Lower leg skin (tissue), 4 donors: ENCODE measurements around the gene KCNA2. TPM values are rescaled to one million over a fixed set of nuclear protein-coding genes. Genes with fewer than 3 reads are reported as not detected.

ENCODE experiments used
- DNase-seq, 2 donors: peaks; one replicate each; pipeline ENCODE4 v3.0.0-alpha.2; 2019; ENCODE audit warnings: low spot score in 2 of 2
- H3K4me3 ChIP-seq: fragments of 200-600 bp; sonication (generic); 2 replicates; pipeline ENCODE4 v1.5.1; 2017; ENCODE audit warnings: mild to moderate bottlenecking, low read depth; ENCODE audit not compliant: poor library complexity, severe bottlenecking
- POLR2A ChIP-seq, 2 donors: fragments of 450-650 bp; IDR thresholded peaks; one replicate each; pipeline ENCODE4 v1.6.1; 2016 to 2017; ENCODE audit warnings: antibody characterized with exemption in 2 of 2, mild to moderate bottlenecking in 1 of 2, moderate library complexity in 1 of 2
- WGBS, 2 donors: methylation state at CpG; one replicate each; pipeline ENCODE4 v1.1.5; 2018; 5-methylcytosine and 5-hydroxymethylcytosine counted together
- intact Hi-C: fragments of 100-400 bp; cut with DNase I; formaldehyde crosslinking; loops from one replicate; pipeline ENCODE4 v1.15.0; 2023; ENCODE audit warnings: low total_unique reads
- total RNA-seq, 4 donors: library from RNA; depleted of rRNA; stranded (reverse); fragments of >200 nt; gene quantifications; one replicate each; pipeline ENCODE4 v1.1.0, GENCODE V29; 2016
- TF ChIP-seq, protein P1 (sequence below), 3 donors: fragments of 450-650 bp; IDR thresholded peaks; one replicate each; pipeline ENCODE4 v1.5.1; 2016; ENCODE audit warnings: antibody characterized with exemption in 3 of 3, mild to moderate bottlenecking in 3 of 3, moderate library complexity in 2 of 3

Gene KCNA2
- total RNA-seq, 4 donors from 2014 or later = 0.65 to 0.88 TPM; not detected in 2

DNA sequence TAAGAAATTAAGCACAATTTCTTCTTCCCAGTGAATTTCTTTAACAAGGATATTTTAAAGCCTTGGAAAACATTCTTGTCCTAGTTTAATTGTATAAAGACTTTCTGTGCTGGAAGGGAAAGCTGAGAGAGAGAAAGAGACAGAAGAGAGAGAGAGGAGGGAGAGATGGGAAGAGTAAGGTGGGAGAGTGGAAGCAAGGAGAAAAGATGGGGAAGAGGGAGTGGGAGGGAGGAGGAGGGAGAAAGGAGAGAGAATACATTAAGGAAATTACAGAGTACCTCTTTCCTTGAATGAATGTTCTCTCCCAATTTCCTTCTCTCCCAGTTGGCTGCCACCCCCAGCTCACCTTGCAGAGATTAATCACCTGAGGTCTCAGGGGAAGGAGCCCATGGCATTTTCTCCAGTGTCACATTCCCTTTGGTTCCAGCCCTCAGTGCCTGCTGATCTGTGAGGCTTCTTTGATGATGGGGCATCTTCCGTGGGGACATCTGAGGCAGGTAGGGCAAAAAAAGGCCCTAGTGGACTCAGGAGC is 54.8 kb downstream of the KCNA2 start:
- DNase-seq = no peak
- H3K4me3 ChIP-seq = no peak overlapping the region
- 75 to 80% methylated on average over 1 of the region's 1 CpG for WGBS, 2 donors
- intact Hi-C loops = no loop called here
- TF ChIP-seq, protein P1, sequence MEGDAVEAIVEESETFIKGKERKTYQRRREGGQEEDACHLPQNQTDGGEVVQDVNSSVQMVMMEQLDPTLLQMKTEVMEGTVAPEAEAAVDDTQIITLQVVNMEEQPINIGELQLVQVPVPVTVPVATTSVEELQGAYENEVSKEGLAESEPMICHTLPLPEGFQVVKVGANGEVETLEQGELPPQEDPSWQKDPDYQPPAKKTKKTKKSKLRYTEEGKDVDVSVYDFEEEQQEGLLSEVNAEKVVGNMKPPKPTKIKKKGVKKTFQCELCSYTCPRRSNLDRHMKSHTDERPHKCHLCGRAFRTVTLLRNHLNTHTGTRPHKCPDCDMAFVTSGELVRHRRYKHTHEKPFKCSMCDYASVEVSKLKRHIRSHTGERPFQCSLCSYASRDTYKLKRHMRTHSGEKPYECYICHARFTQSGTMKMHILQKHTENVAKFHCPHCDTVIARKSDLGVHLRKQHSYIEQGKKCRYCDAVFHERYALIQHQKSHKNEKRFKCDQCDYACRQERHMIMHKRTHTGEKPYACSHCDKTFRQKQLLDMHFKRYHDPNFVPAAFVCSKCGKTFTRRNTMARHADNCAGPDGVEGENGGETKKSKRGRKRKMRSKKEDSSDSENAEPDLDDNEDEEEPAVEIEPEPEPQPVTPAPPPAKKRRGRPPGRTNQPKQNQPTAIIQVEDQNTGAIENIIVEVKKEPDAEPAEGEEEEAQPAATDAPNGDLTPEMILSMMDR (IDR thresholded peaks at IDR 0.05) = no peak
- TF ChIP-seq POLR2A (IDR thresholded peaks at IDR 0.05) = no peak

DNA sequence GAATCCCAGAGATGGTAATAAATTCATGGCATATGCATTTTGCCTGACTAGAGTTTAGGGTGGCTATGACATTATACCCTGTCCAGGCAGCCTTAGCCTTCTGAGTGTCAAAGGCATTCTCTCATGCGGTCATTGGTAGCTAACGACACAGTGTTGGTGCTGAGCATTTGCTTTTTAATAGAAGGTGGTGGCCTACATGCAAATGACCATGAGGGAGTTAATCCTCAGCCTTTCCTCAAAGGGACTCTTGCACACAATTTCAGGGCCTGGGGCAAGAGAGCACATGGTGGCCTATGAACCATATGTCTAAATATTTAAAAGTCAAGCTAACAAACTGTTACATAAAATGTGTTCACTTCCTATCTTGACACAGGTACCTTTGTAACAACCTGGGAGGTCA is 56.3 kb downstream of the KCNA2 start:
- TF ChIP-seq, protein P1 (IDR thresholded peaks at IDR 0.05) = no peak
- no peak for TF ChIP-seq POLR2A (IDR thresholded peaks at IDR 0.05)
- intact Hi-C loops = no loop called here
- H3K4me3 ChIP-seq = no peak overlapping the region
- no peak for DNase-seq
- WGBS, 2 donors = 71 to 80% methylated on average over 2 of the region's 2 CpGs

DNA sequence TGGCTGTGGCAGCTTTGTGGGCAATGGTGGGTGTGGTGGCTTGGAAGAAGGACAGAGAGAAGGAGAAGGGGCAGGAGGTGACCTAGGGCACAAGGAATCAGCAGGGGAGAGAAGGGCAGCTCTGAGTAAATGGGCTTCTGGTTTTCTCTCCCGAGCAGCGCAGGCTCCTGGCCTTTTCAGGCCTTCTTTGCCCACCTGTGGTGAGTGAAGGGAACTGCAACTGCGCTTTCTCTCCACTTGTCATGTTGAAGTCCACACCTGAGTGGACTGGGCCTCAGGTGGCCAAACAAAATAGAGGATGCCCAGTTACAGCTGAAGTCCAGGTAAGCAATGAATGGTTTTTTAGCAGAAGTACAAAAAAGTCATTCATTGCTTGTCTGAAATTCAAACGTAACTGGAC is 57.8 kb downstream of the KCNA2 start:
- WGBS, 2 donors = 71 to 75% methylated on average over 4 of the region's 4 CpGs
- no peak for DNase-seq
- no peak overlapping the region for H3K4me3 ChIP-seq
- intact Hi-C loops = no loop called here
- TF ChIP-seq POLR2A (IDR thresholded peaks at IDR 0.05) = no peak
- TF ChIP-seq, protein P1 (IDR thresholded peaks at IDR 0.05) = no peak

DNA sequence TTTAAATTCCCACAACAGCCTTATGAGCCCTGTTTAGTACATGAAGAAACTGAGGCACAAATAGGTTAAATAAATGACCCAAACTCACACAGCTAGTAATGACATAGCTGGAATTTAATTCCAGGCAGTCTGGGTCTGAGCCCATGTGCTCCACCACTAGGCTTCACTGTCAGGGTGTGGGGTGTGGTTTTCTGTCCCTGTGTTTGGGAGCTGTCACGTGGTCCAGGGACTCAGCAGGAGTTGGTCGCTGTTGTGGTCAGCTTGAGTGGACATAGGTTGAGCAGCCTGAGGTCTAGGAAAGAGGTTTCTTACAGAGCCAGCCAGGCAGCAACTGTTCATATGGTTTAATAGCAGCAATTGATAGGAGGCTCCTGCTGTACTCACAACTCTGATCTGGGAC is 59.1 kb downstream of the KCNA2 start:
- TF ChIP-seq POLR2A (IDR thresholded peaks at IDR 0.05) = no peak
- TF ChIP-seq, protein P1 (IDR thresholded peaks at IDR 0.05) = no peak
- H3K4me3 ChIP-seq = no peak overlapping the region
- no peak for DNase-seq
- 62 to 67% methylated on average over 2 of the region's 2 CpGs for WGBS, 2 donors
- intact Hi-C loops = no loop called here

DNA sequence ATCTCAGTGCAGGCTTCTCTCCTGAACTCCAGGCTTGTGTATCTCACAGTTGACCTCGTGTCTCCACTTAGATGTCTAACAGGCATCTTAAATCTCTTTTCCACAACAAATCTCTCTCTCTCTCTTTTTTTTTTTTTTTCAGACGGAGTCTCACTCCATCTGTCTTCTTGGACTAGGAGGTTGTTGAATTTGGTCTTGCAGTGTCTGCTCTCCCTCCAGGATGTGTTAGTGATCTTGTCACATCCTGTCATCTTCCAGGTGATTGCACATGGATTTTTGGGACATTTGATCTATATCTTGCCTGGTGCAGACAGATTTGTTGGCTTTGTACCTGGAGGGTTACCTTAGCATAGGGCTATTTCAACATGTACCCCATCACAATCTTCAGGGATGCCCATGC is 60.7 kb downstream of the KCNA2 start:
- WGBS, 2 donors = 49 to 59% methylated on average over 2 of the region's 2 CpGs
- intact Hi-C loops = no loop called here
- no peak for TF ChIP-seq POLR2A (IDR thresholded peaks at IDR 0.05)
- TF ChIP-seq, protein P1 (IDR thresholded peaks at IDR 0.05) = no peak
- no peak overlapping the region for H3K4me3 ChIP-seq
- DNase-seq = no peak

DNA sequence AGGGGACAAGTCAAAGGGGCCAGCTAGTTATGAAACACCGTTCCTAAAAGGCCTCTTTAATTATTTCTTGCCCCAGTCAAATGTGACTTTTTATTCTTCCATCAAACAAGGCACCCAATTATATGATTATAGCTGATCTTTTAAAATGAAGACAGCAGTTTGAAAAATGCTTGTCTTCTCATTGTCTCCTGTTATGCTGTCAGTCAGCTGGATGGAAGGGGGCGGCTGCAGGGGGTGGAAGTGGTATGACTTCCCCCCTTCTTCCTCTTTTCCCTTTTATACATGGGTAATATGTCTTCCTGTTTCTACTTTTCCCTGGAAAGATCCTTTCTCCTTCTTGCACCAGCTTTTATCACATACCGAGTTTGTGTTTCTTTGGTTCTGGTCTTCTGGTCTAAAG is 61.4 kb downstream of the KCNA2 start:
- WGBS, 2 donors = 50 to 58% methylated on average over 3 of the region's 3 CpGs
- DNase-seq = no peak
- H3K4me3 ChIP-seq = no peak overlapping the region
- TF ChIP-seq, protein P1 (IDR thresholded peaks at IDR 0.05) = no peak
- no peak for TF ChIP-seq POLR2A (IDR thresholded peaks at IDR 0.05)
- intact Hi-C loops = no loop called here
